Measurements from ENCODE around the gene CSNK1G2.

DNA sequence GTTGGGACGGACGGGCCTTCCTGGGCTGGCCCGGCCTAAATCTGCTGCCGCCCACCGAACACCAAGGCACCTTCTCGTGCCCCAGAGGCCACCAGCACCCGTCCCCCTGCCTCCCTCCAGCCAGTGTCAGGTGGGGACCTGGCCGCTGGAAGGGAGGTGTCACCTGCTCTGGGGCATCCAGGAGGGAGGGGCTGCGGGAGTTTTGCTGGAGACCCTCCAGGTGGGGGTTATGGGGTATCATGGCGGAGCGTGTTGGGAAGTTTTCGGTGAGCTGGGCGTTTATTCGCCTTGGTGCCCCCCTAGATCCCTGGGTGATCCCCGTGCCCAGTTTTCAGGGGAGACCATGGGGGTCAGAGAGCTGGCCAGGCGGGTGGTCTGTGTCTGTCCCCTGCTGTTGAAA, 9.7 kb downstream of the CSNK1G2 start:
- TF ChIP-seq RARB (CRISPR knock-in tag; IDR thresholded peaks at IDR 0.05) (no peak), PPARA (CRISPR knock-in tag; IDR thresholded peaks at IDR 0.05; ENCODE audit: borderline replicate concordance) (no peak), ZNF8 (CRISPR knock-in tag; IDR thresholded peaks at IDR 0.05) (no peak), ZFP30 (CRISPR knock-in tag; IDR thresholded peaks at IDR 0.05) (no peak), ARNTL (CRISPR knock-in tag; IDR thresholded peaks at IDR 0.05; ENCODE audit: borderline replicate concordance, low read depth) (no peak)
- TF ChIP-seq, protein P1, sequence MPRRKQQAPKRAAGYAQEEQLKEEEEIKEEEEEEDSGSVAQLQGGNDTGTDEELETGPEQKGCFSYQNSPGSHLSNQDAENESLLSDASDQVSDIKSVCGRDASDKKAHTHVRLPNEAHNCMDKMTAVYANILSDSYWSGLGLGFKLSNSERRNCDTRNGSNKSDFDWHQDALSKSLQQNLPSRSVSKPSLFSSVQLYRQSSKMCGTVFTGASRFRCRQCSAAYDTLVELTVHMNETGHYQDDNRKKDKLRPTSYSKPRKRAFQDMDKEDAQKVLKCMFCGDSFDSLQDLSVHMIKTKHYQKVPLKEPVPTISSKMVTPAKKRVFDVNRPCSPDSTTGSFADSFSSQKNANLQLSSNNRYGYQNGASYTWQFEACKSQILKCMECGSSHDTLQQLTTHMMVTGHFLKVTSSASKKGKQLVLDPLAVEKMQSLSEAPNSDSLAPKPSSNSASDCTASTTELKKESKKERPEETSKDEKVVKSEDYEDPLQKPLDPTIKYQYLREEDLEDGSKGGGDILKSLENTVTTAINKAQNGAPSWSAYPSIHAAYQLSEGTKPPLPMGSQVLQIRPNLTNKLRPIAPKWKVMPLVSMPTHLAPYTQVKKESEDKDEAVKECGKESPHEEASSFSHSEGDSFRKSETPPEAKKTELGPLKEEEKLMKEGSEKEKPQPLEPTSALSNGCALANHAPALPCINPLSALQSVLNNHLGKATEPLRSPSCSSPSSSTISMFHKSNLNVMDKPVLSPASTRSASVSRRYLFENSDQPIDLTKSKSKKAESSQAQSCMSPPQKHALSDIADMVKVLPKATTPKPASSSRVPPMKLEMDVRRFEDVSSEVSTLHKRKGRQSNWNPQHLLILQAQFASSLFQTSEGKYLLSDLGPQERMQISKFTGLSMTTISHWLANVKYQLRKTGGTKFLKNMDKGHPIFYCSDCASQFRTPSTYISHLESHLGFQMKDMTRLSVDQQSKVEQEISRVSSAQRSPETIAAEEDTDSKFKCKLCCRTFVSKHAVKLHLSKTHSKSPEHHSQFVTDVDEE (CRISPR knock-in tag; IDR thresholded peaks at IDR 0.05): no peak
- TF ChIP-seq, protein P2, sequence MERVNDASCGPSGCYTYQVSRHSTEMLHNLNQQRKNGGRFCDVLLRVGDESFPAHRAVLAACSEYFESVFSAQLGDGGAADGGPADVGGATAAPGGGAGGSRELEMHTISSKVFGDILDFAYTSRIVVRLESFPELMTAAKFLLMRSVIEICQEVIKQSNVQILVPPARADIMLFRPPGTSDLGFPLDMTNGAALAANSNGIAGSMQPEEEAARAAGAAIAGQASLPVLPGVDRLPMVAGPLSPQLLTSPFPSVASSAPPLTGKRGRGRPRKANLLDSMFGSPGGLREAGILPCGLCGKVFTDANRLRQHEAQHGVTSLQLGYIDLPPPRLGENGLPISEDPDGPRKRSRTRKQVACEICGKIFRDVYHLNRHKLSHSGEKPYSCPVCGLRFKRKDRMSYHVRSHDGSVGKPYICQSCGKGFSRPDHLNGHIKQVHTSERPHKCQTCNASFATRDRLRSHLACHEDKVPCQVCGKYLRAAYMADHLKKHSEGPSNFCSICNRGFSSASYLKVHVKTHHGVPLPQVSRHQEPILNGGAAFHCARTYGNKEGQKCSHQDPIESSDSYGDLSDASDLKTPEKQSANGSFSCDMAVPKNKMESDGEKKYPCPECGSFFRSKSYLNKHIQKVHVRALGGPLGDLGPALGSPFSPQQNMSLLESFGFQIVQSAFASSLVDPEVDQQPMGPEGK (CRISPR knock-in tag; IDR thresholded peaks at IDR 0.05; ENCODE audit: borderline replicate concordance): no peak

Data from SK-N-SH treated with all-trans-retinoic acid at 6 μM for 48 hours (cell line).